ENCODE measurements around the gene ITGAX.

GRCh38 chr16:31363721-31364120, 8.7 kb downstream of the ITGAX start:
- TF ChIP-seq ARNTL (CRISPR knock-in tag; IDR thresholded peaks at IDR 0.05; ENCODE audit: borderline replicate concordance, low read depth) (no peak), TOX (CRISPR knock-in tag; IDR thresholded peaks at IDR 0.05; ENCODE audit: borderline replicate concordance) (no peak)
- TF ChIP-seq, protein P1, sequence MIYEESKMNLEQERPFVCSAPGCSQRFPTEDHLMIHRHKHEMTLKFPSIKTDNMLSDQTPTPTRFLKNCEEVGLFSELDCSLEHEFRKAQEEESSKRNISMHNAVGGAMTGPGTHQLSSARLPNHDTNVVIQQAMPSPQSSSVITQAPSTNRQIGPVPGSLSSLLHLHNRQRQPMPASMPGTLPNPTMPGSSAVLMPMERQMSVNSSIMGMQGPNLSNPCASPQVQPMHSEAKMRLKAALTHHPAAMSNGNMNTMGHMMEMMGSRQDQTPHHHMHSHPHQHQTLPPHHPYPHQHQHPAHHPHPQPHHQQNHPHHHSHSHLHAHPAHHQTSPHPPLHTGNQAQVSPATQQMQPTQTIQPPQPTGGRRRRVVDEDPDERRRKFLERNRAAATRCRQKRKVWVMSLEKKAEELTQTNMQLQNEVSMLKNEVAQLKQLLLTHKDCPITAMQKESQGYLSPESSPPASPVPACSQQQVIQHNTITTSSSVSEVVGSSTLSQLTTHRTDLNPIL (CRISPR knock-in tag; IDR thresholded peaks at IDR 0.05; ENCODE audit: low read depth), result no peak
